B cell (primary cell): Measurements from ENCODE around the gene AQP12B. TPM values are rescaled to one million over a fixed set of nuclear protein-coding genes. Genes with fewer than 3 reads are reported as not detected.

ENCODE experiments used
- ATAC-seq: fragments of 200-7000 bp; cut with Tn5 transposase; one replicate; pipeline ENCODE4 v1.10.0; 2021; ENCODE audit warnings: low read depth, mild to moderate bottlenecking, moderate number of reproducible peaks, moderate library complexity
- CTCF ChIA-PET: fragments of 350-600 bp; sonication (Branson Sonifier 250); formaldehyde crosslinking; loops from one replicate; lab custom pipeline; 2021; ENCODE audit warnings: antibody characterized with exemption, inconsistent platforms; lab: Charles Lee
- POLR2A ChIA-PET: fragments of 350-600 bp; sonication (Branson Sonifier 250); formaldehyde crosslinking; loops from one replicate; lab custom pipeline; 2021; ENCODE audit warnings: antibody characterized with exemption; lab: Charles Lee
- DNase-seq: peaks from one replicate; pipeline ENCODE4 v3.0.0; 2013
- H2AFZ ChIP-seq: 2 replicates; pipeline ENCODE4 v1.6.1; 2012; ENCODE audit warnings: mild to moderate bottlenecking, low read depth, low read length; ENCODE audit not compliant: insufficient read depth, poor library complexity, severe bottlenecking
- H3K27ac ChIP-seq, 2 donors: 1 replicate in 1 of 2; 2 replicates in 1 of 2; pipeline ENCODE4 v1.5.1; 2012 to 2013; ENCODE audit warnings: low read length in 2 of 2, mild to moderate bottlenecking in 2 of 2, moderate library complexity in 1 of 2
- H3K27me3 ChIP-seq, 4 experiments: fragments of 200-600 bp in 1 of 4; sonication (generic) in 1 of 4; replicated peaks in 1 of 4; 1 replicate in 2 of 4; 2 replicates in 2 of 4; pipeline versions ENCODE4 v1.6.1 to v1.7.0; 2013 to 2016; ENCODE audit warnings: low read length in 3 of 4, mild to moderate bottlenecking in 2 of 4, mixed read lengths in 1 of 4, moderate library complexity in 1 of 4; ENCODE audit not compliant: insufficient read depth in 4 of 4, control insufficient read depth in 3 of 4; ENCODE audit errors: control extremely low read depth in 1 of 4
- H3K36me3 ChIP-seq, 2 experiments: replicated peaks in 1 of 2; 1 replicate in 1 of 2; 2 replicates in 1 of 2; pipeline versions ENCODE4 v1.6.1 to v1.7.1; 2013; ENCODE audit warnings: low read length in 1 of 2; ENCODE audit not compliant: insufficient read depth in 2 of 2, control insufficient read depth in 1 of 2; ENCODE audit errors: control extremely low read depth in 1 of 2, extremely low read depth in 1 of 2
- H3K4me1 ChIP-seq, 2 donors: fragments of 200-600 bp in 1 of 2; sonication (generic) in 1 of 2; 1 replicate in 1 of 2; 2 replicates in 1 of 2; pipeline versions ENCODE4 v1.5.1 to v1.6.1; 2013 to 2017; ENCODE audit warnings: low read length in 2 of 2; ENCODE audit not compliant: control insufficient read depth in 2 of 2, insufficient read depth in 2 of 2
- H3K4me2 ChIP-seq: replicated peaks from 2 replicates; pipeline ENCODE3; 2012; ENCODE audit warnings: mild to moderate bottlenecking, low read depth, low read length; ENCODE audit not compliant: poor library complexity, severe bottlenecking
- H3K4me3 ChIP-seq, 5 experiments: fragments of 200-600 bp in 1 of 5; sonication (generic) in 1 of 5; 1 replicate in 3 of 5; 2 replicates in 2 of 5; pipeline versions ENCODE4 v1.5.1 to v1.7.0; 2011 to 2016; ENCODE audit warnings: low read length in 4 of 5, mild to moderate bottlenecking in 4 of 5, low read depth in 2 of 5, control low read depth in 1 of 5, moderate library complexity in 1 of 5; ENCODE audit not compliant: insufficient read depth in 1 of 5; ENCODE audit errors: control extremely low read depth in 1 of 5, extremely low read depth in 1 of 5
- H3K79me2 ChIP-seq: fragments of 200-600 bp; sonication (generic); one replicate; pipeline ENCODE4 v1.6.0; 2016; ENCODE audit warnings: low read length; ENCODE audit not compliant: control insufficient read depth, insufficient read depth
- H3K9ac ChIP-seq: fragments of 200-600 bp; sonication (generic); 2 replicates; pipeline ENCODE4 v1.6.1; 2017; ENCODE audit warnings: mild to moderate bottlenecking, low read length, moderate library complexity
- H3K9me3 ChIP-seq, 3 donors: one replicate each; pipeline versions ENCODE4 v1.6.1 to v1.7.1; 2013; ENCODE audit warnings: low read length in 2 of 3; ENCODE audit not compliant: control insufficient read depth in 2 of 3, insufficient read depth in 1 of 3; ENCODE audit errors: control extremely low read depth in 1 of 3
- H4K20me1 ChIP-seq: 2 replicates; pipeline ENCODE4 v1.6.0; 2012; ENCODE audit warnings: mild to moderate bottlenecking, low read length; ENCODE audit not compliant: insufficient read depth, control insufficient read depth, poor library complexity, severe bottlenecking
- H3K27ac Mint-ChIP-seq: one replicate; pipeline ENCODE4 v1.8.0; 2021; ENCODE audit warnings: mixed read lengths
- H3K27me3 Mint-ChIP-seq: one replicate; pipeline ENCODE4 v1.8.0; 2021; ENCODE audit warnings: mixed read lengths
- H3K4me1 Mint-ChIP-seq: one replicate; pipeline ENCODE4 v1.8.0; 2021; ENCODE audit warnings: mixed read lengths
- H3K4me3 Mint-ChIP-seq: one replicate; pipeline ENCODE4 v1.8.0; 2021; ENCODE audit warnings: mixed read lengths
- H3K9me3 Mint-ChIP-seq: one replicate; pipeline ENCODE4 v1.8.0; 2022; ENCODE audit warnings: mixed read lengths; ENCODE audit not compliant: insufficient read depth
- CTCF ChIP-seq: fragments of 200-600 bp; IDR thresholded peaks from one replicate; pipeline ENCODE4 v1.8.0; 2022; ENCODE audit warnings: antibody characterized with exemption, mild to moderate bottlenecking
- EZH2 ChIP-seq: IDR thresholded peaks from 2 replicates; pipeline ENCODE4 v1.6.1; 2012; ENCODE audit warnings: borderline replicate concordance, low read depth, mild to moderate bottlenecking, moderate library complexity, low read length; ENCODE audit not compliant: insufficient read depth, poor library complexity, severe bottlenecking
- WGBS: methylation state at CpG from one replicate; pipeline ENCODE4 v1.1.5; 2013; ENCODE audit warnings: missing lambda C conversion rate; ENCODE audit not compliant: insufficient coverage; 5-methylcytosine and 5-hydroxymethylcytosine counted together
- intact Hi-C: fragments of 100-400 bp; cut with micrococcal nuclease; formaldehyde crosslinking; loops from one replicate; pipeline ENCODE4 v1.10.0; 2022
- polyA plus RNA-seq: library from polyadenylated mRNA; depleted of rRNA; stranded (reverse); fragments of >200 nt; gene quantifications from 2 replicates; pipeline ENCODE4 v1.2.3, GENCODE V29; 2012
- total RNA-seq, 2 donors: library from RNA; stranded (reverse); fragments of 120-200 nt in 1 of 2; gene quantifications; 1 replicate in 1 of 2; 2 replicates in 1 of 2; pipeline versions ENCODE4 v1.2.3 to v1.2.4, GENCODE V29; 2013 to 2022

The AQP12B gene
- total and polyA plus RNA-seq, 2 donors (not counting 1 experiment from before 2014, with no cell fraction given), result not detected

- H4K20me1 ChIP-seq, result no peaks in the 10 kb centered on the region
- H3K9ac ChIP-seq, result no peak overlapping the region
- H3K4me1 ChIP-seq, result no peaks in the 10 kb centered on the region
- DNase-seq (no peak), ATAC-seq (no peak)
- no peaks in the 10 kb centered on the region for H3K9me3 ChIP-seq
- H3K79me2 ChIP-seq, result no peaks in the 10 kb centered on the region
- WGBS, result 85% methylated on average over 12 of the region's 12 CpGs
- ChIA-PET POLR2A (no interaction called here), CTCF (no interaction called here)
- TF ChIP-seq EZH2, result no peak
- TF ChIP-seq CTCF, result no peak
- H2AFZ ChIP-seq, result no peak overlapping the region
- Mint-ChIP-seq H3K4me1 (no peaks in the 10 kb centered on the region), H3K27me3 (peaks cover 7% of the 10 kb centered on the region), H3K9me3 (no peaks in the 10 kb centered on the region), H3K4me3 (no peak overlapping the region), H3K27ac (no peak overlapping the region)
- H3K4me2 ChIP-seq, result no peak overlapping the region
- peaks cover 0 to 7% (median 0%) of the 10 kb centered on the region in 4 experiments for H3K27me3 ChIP-seq
- H3K36me3 ChIP-seq, result no peaks in the 10 kb centered on the region
- intact Hi-C loops, result no loop called here
- no peak overlapping the region for H3K27ac ChIP-seq
- H3K4me3 ChIP-seq, result no peak overlapping the region
Observed at GRCh38 chr2:240725266-240725665, 42.6 kb upstream of the AQP12B start.

GRCh38 chr2:240724431-240724830 lies 41.7 kb upstream of the AQP12B start:
- no peak for ATAC-seq
- DNase-seq, result no peak
- Mint-ChIP-seq H3K27me3 (peaks cover 7% of the 10 kb centered on the region), H3K27ac (no peak overlapping the region), H3K4me3 (no peak overlapping the region), H3K9me3 (no peaks in the 10 kb centered on the region), H3K4me1 (no peaks in the 10 kb centered on the region)
- WGBS, result 97% methylated on average over 10 of the region's 10 CpGs
- H3K27ac ChIP-seq, result no peak overlapping the region
- no peaks in the 10 kb centered on the region for H3K9me3 ChIP-seq
- no peaks in the 10 kb centered on the region for H3K36me3 ChIP-seq
- no peak overlapping the region for H2AFZ ChIP-seq
- ChIA-PET CTCF (no interaction called here), POLR2A (no interaction called here)
- H3K4me3 ChIP-seq, result no peak overlapping the region
- H3K27me3 ChIP-seq, result peaks cover 0 to 3% (median 0%) of the 10 kb centered on the region in 4 experiments
- H3K9ac ChIP-seq, result no peak overlapping the region
- no peak overlapping the region for H3K4me2 ChIP-seq
- no peaks in the 10 kb centered on the region for H4K20me1 ChIP-seq
- no peaks in the 10 kb centered on the region for H3K4me1 ChIP-seq
- no peak for TF ChIP-seq EZH2
- no peak for TF ChIP-seq CTCF
- intact Hi-C loops, result no loop called here
- H3K79me2 ChIP-seq, result no peaks in the 10 kb centered on the region
